Nephron (organoid): Measurements from ENCODE around the gene SHISA6.

ENCODE experiments used
- H3K27ac Mint-ChIP-seq, 3 experiments: 2 replicates each; pipeline ENCODE4 v1.8.0; 2020; ENCODE audit warnings: mixed read lengths in 3 of 3, mild to moderate bottlenecking in 2 of 3, moderate library complexity in 1 of 3
- H3K27me3 Mint-ChIP-seq: 2 replicates; pipeline ENCODE4 v1.8.0; 2021; ENCODE audit warnings: low read depth, mild to moderate bottlenecking, moderate library complexity, mixed read lengths
- H3K36me3 Mint-ChIP-seq: 2 replicates; pipeline ENCODE4 v1.8.0; 2020; ENCODE audit warnings: low read depth, mixed read lengths
- H3K4me1 Mint-ChIP-seq: 2 replicates; pipeline ENCODE4 v1.8.0; 2020; ENCODE audit warnings: mixed read lengths
- H3K4me3 Mint-ChIP-seq, 3 experiments: 2 replicates each; pipeline ENCODE4 v1.8.0; 2020; ENCODE audit warnings: mild to moderate bottlenecking in 3 of 3, mixed read lengths in 3 of 3, moderate library complexity in 2 of 3
- H3K9me3 Mint-ChIP-seq: 2 replicates; pipeline ENCODE4 v1.8.0; 2020; ENCODE audit warnings: mixed read lengths
- TF ChIP-seq, protein P1 (sequence below), 3 experiments: fragments of 200-600 bp; sonication (generic); IDR thresholded peaks; one replicate each; pipeline ENCODE4 v1.5.0; 2021; ENCODE audit warnings: antibody characterized with exemption in 3 of 3; ENCODE audit not compliant: unreplicated experiment in 3 of 3

Gene SHISA6

DNA sequence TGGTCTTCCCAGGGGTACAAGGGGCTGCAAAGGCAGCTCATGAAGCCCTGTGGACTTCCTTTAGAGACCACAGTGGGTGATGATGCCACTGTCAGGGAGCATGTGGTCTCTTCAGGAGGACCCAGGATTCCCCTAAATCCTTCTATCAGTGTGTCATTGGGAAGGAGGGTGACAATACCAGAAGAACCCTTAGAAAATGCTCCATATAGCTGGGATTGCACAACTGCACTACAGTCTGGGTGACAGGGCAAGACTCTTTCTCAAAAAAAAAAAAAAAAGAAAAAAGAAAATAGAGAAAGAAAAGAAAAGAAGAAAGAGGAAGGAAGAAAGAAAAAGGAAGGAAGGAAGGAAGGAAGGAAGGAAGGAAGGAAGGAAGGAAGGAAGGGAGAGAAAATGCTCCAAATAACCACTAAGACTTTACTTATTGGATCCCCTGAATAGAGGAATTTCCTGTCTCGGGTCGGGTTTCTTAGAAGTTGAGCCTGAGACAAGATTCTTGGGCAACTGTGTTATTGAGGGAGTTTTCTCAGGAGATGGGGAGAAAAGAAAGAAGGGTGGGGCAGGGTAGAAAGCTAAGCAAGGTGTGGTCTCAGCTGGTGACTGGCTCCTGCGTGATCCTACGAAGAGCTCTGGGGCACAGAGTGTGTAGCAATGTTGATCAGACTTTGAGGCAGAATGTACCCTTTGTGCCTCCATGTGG, 274.1 kb downstream of the SHISA6 start:
- H3K27me3 Mint-ChIP-seq, result peaks cover 34% of the 10 kb centered on the region
- H3K4me3 Mint-ChIP-seq, result no peak overlapping the region
- H3K27ac Mint-ChIP-seq, result no peak overlapping the region
- H3K9me3 Mint-ChIP-seq, result peaks cover 2% of the 10 kb centered on the region
- no peaks in the 10 kb centered on the region for H3K36me3 Mint-ChIP-seq
- no peaks in the 10 kb centered on the region for H3K4me1 Mint-ChIP-seq
- TF ChIP-seq, protein P1, sequence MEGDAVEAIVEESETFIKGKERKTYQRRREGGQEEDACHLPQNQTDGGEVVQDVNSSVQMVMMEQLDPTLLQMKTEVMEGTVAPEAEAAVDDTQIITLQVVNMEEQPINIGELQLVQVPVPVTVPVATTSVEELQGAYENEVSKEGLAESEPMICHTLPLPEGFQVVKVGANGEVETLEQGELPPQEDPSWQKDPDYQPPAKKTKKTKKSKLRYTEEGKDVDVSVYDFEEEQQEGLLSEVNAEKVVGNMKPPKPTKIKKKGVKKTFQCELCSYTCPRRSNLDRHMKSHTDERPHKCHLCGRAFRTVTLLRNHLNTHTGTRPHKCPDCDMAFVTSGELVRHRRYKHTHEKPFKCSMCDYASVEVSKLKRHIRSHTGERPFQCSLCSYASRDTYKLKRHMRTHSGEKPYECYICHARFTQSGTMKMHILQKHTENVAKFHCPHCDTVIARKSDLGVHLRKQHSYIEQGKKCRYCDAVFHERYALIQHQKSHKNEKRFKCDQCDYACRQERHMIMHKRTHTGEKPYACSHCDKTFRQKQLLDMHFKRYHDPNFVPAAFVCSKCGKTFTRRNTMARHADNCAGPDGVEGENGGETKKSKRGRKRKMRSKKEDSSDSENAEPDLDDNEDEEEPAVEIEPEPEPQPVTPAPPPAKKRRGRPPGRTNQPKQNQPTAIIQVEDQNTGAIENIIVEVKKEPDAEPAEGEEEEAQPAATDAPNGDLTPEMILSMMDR (IDR thresholded peaks at IDR 0.05; ENCODE audit: unreplicated experiment in 3 of 3), result no peak

- Mint-ChIP-seq H3K9me3 (peaks cover 2% of the 10 kb centered on the region), H3K4me1 (no peaks in the 10 kb centered on the region), H3K36me3 (no peaks in the 10 kb centered on the region), H3K4me3 (no peak overlapping the region), H3K27ac (no peak overlapping the region), H3K27me3 (peaks cover 32% of the 10 kb centered on the region)
- TF ChIP-seq, protein P1 (IDR thresholded peaks at IDR 0.05; ENCODE audit: unreplicated experiment in 3 of 3), result no peak
These were observed 274.9 kb downstream of the SHISA6 start for GRCh38 chr17:11515901-11516300.

DNA sequence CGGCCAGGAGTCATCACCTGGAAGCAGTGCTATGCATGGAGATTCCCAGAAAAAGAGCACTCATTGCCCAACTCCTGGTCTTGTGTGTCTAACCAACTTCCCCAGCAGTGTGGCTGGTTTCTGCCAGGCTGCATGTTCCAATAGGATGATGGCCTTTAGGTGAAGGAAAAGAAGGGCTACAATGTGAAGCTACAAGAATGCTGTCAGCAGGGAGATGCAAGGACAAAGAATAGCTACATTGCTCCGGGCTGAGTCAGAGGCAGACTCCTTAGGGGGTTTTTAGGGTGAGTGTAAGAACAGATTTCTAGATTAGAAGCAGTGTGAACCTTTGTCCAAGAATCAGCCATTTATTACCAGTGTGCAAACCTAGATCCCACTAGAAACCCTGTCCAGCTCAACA, 294.2 kb downstream of the SHISA6 start:
- Mint-ChIP-seq H3K4me3 (no peak overlapping the region), H3K9me3 (peaks cover 6% of the 10 kb centered on the region), H3K4me1 (no peaks in the 10 kb centered on the region), H3K36me3 (no peaks in the 10 kb centered on the region), H3K27me3 (peaks cover 4% of the 10 kb centered on the region), H3K27ac (no peak overlapping the region)
- TF ChIP-seq, protein P1 (IDR thresholded peaks at IDR 0.05; ENCODE audit: unreplicated experiment in 3 of 3), result no peak

DNA sequence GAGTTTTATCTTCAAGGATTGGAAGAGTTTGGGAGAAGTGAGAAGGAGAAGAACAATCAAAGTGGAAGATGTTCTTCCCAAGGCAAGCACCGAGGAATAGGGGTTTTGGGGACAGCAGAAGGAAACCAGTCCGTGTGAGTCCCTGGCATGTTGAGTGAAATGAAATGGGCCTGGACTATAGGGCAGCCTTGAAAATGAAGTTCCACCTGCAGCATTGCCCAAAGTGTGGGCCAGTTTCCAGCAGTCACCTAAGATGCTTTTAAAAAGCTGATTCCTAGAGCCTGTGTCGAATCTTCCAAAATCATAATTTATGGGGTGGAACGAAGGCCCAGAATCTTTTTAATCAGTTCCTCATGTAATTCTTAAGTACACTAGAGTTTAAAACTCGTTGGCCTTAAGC, 297.4 kb downstream of the SHISA6 start:
- no peaks in the 10 kb centered on the region for H3K36me3 Mint-ChIP-seq
- H3K9me3 Mint-ChIP-seq, result peaks cover 18% of the 10 kb centered on the region
- no peaks in the 10 kb centered on the region for H3K27me3 Mint-ChIP-seq
- H3K27ac Mint-ChIP-seq, result no peak overlapping the region
- TF ChIP-seq, protein P1 (IDR thresholded peaks at IDR 0.05; ENCODE audit: unreplicated experiment in 3 of 3), result no peak
- H3K4me3 Mint-ChIP-seq, result no peak overlapping the region
- no peaks in the 10 kb centered on the region for H3K4me1 Mint-ChIP-seq

DNA sequence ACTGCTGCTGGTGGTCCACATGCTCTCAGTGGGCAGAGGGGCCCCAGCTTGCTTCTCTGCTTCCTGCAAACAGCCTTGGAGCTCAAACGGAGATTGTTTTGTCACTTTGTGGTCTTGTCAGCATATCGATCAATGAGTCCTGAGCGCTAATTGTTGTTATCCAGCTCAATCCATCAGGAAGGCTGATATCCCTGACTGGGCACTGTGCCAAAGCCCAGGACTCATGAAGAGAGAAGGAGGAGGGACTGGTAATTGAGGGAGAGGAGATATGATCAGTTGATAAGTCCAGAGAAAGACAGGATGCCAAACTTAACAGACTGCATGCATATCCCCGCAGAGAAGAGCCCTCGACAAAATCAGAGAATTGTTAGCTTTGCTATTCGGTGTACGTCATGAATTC, 298.6 kb downstream of the SHISA6 start:
- Mint-ChIP-seq H3K27me3 (no peaks in the 10 kb centered on the region), H3K27ac (no peak overlapping the region), H3K4me1 (no peaks in the 10 kb centered on the region), H3K9me3 (peaks cover 18% of the 10 kb centered on the region), H3K36me3 (no peaks in the 10 kb centered on the region), H3K4me3 (no peak overlapping the region)
- TF ChIP-seq, protein P1 (IDR thresholded peaks at IDR 0.05; ENCODE audit: unreplicated experiment in 3 of 3), result no peak

DNA sequence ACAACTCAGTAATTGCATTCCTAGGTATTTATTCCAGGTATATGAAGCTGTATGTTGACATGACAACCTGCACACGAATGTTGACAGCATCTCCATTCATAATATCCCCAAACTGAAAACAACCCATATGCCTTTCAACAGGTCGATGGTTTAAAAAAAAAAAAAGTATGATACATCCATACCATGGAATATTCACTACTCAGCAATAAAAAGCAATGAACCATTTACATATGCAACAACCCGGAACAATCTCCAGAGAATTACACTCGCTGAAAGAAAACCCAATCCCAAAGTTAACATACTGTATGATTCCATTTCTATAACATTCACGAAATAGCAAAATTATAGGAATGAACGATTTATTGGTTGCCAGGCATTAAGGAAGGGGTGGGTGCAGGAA, 304.0 kb downstream of the SHISA6 start:
- H3K36me3 Mint-ChIP-seq, result no peaks in the 10 kb centered on the region
- no peaks in the 10 kb centered on the region for H3K4me1 Mint-ChIP-seq
- peaks cover 14% of the 10 kb centered on the region for H3K9me3 Mint-ChIP-seq
- H3K27me3 Mint-ChIP-seq, result no peaks in the 10 kb centered on the region
- TF ChIP-seq, protein P1 (IDR thresholded peaks at IDR 0.05; ENCODE audit: unreplicated experiment in 3 of 3), result no peak
- no peak overlapping the region for H3K4me3 Mint-ChIP-seq
- no peak overlapping the region for H3K27ac Mint-ChIP-seq
